Kidney glomerular epithelial cell (primary cell): ENCODE results near the gene S100A13.
"Not testable (repeated sequence)": the region's sequence is repeated elsewhere in the genome, so short reads cannot be mapped to it uniquely, and the experiment has no call there.

Experiments
- DNase-seq: peaks from one replicate; lab custom pipeline; 2025; lab: John Stamatoyannopoulos, UW

S100A13 gene

DNA sequence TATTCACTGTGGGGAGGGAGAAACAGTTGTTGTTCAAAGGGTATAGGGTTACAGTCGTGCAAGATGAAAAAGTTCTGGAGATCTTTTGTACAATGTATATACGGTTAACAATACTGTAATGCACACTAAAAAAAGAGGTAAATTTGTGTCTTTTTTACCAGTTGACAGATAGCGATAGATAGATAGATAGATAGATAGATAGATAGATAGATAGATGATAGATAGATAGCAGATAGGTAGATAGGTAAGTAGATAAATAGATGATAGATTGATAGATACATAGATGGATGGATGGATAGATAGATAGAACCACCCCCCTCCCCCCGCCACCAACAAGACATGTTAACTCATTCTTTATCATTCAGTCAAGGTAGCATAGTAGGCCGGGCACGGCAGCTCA is 24.6 kb downstream of the S100A13 start:
- no peak for DNase-seq

DNA sequence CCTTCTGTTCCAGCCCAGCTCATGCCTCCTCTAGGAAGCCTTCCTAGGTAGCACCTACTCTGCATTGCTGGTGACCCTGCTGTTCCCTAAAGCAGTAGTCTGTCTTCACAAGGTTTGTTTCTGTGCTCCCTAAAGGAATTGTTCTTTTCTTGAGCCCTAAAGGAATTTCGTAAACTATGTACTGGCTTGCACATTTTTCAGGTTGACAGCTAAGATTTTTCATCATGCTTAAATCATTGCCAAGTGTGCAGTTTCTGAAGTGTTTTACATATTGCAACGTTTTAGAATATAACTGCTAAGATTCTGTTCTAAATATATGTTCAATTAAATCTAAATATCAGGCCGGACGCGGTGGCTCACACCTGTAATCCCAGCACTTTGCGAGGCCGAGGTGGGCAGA is 27.5 kb downstream of the S100A13 start:
- no peak for DNase-seq

DNA sequence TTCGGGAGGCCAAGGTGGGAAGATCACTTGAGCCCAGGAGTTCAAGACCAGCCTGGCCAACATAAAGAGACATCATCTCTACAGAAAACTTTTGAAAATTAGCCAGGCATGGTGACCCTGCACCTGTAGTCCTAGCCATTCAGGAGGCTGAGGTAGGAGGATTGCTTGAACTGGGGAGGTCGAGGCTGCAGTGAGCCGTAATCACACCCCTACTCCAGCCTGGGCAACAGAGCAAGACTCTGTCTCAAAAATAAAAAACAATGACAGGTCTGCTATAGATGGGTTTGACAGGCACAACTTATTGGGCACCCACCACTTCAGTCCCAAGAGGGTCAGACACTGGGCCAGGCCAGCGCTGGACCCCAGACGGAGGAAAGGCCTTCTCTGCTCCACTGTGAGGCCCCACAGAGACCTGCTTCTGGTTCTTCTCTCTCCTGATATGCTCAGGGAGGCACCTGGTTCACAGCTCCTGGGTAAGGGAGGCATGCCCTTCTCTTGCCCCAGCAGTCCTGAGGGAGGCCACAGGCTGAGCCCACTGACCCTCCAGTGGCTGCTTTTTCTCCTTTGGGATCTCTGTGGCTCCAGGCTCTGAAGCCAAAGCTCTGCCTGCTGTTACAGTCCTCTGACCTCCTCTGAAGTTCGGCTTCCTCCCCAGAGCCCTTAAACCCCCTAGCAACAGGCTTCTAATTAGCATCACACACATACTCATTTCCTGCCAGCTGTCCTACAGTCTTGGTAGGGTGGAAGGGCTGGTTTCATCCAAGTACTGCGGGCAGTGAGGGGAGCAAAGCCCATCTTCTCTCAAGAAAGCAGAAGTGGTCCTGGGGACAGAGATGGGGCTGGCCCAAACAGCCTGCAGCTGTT is 28.8 kb downstream of the S100A13 start:
- no peak for DNase-seq

GRCh38 chr1:153597206-153597605 is 30.1 kb downstream of the S100A13 start:
- peak; percentile 20 for DNase-seq

DNA sequence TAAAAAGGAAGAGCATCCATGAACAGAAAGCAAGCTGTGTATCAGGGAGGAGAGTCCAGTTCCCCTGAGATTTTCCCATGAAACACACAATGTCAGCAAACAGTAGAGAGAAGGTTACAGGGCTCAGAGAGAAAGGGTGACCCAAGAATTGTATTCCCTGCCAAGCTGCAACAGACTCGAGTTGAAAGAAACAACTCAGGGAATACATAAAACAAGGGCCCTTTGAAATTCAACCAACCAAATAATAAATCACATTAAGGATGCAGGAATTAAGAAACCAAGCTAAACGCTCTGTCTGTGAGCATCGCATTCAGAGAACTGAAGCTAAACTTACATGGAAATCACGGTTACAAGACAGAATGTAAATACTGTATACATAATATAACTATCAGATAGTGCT is 34.6 kb downstream of the S100A13 start:
- DNase-seq: no peak

GRCh38 chr1:153588482-153588881 is 38.8 kb downstream of the S100A13 start:
- no peak for DNase-seq

DNA sequence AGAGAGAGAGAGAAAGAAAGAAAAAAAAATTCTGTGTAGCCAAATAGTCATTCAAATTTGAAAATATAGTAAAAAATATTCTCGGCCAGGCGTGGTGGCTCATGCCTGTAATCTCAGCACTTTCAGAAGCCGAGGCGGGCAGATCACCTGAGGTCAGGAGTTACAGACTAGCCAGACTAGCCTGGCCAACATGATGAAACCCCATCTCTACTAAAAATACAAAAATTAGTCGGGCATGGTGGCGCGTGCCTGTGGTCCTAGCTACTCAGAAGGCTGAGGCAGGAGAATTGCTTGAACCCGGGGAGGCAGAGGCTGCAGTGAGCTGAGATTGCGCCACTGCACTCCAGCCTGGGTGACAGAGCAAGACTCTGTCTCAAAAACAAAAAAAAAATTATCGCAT is 39.3 kb downstream of the S100A13 start:
- DNase-seq: not testable (repeated sequence)

GRCh38 chr1:153587314-153587713 is 40.0 kb downstream of the S100A13 start:
- no peak for DNase-seq

GRCh38 chr1:153586347-153586746 is 41.0 kb downstream of the S100A13 start:
- DNase-seq: no peak

DNA sequence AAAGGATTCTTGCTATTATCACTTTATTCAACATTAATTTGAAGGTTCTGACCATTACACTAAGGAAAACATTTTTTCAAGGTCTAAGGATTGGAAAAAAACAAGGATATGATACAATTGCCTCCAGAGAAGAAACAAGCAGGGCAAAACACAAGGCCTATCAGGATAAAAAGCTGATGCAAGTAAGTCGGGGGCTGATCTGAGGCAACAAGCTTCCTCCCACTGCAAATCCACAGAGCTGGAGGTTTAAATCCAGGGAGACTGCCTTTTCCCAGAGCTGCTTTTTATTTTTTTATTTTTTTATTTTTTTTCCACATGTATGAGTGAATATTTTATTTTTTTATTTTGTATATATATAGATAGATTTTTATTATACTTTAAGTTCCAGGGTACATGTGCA is 42.3 kb downstream of the S100A13 start:
- no peak for DNase-seq

DNA sequence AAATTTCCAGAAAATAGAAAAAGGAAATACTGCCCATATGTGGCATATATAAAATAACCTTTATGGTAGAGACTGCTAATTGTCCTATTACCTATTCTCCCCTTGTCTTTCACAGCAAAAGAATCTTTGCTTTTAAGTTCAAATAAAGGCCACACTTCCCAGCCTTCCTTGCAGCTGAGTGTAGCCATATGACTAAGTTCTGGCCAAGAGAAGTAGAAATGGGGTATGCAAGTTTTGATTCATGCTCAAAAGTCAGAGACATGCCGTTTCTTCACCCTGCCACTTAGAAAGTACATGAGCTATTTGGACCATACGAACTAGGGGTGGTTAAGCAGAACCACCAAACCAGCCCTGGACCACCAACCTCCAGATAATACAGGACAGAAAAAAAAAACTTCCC is 43.3 kb downstream of the S100A13 start:
- DNase-seq: no peak

GRCh38 chr1:153583514-153583913 is 43.8 kb downstream of the S100A13 start:
- DNase-seq: not testable (repeated sequence)

- DNase-seq: not testable (repeated sequence)
Measured at GRCh38 chr1:153582836-153583235, 44.5 kb downstream of the S100A13 start.

DNA sequence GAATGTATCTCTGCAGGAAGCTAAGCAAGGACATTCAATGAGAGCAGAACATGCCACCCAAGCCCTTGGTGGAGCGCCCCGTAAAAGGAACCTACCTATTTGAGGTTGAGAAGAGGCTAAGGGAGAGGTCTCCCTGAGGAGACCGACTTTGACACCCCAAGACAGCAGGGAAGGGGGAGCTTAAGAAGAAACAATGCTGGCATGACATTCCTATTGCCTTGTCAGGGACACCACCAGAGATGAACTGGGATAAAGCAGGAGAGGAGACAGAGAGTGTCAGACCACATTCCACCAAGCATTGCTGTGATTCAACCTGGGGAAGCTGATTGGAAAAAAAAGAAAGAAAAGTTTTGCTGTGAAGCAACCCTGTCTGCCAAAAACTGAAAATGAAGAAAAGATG is 48.4 kb downstream of the S100A13 start:
- no peak for DNase-seq

- DNase-seq: peak; percentile 51
Measured at GRCh38 chr1:153578490-153578889, 48.8 kb downstream of the S100A13 start.

DNA sequence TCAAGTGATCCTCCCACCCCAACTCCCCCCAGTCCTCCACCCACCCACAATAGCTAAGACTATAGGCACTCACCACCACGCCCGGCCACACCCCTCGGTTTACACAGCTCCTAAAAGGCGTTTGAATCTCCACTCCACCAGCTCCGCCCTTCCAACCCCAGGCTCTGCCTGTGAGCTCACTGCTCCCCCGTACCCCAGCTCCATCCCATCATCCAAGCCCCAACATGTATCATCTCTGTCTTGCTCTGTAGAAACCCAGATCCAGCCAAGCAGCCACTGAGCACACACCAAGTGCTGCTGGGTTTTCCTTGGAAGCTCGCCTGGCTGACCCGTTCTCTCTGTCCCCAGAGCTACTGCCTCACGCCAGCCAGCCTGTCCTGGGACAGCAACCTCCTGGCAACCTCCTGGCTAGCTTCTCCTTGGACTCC is 49.7 kb downstream of the S100A13 start:
- no peak for DNase-seq

DNA sequence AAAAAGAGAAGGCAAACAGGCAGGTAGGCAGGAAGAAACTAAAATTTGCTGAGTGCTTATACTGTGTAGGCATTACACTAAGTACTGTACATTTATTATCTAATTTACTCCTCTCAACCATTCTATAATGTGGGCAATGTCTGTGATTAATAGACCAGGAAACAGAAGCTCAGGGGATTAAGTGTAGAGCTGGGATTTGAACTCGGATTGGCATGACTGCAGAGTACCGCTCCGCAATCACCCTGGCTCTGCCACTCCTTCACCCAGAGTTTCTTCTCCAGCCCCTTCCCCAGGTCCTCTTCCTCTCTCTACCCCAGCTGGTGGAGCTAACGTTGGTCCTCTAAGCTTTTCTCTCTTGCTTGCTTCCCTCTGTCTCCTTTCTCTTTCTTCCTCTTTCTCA is 50.2 kb downstream of the S100A13 start:
- no peak for DNase-seq

- DNase-seq: not testable (repeated sequence)
Measured at GRCh38 chr1:153575497-153575896, 51.8 kb downstream of the S100A13 start.

DNA sequence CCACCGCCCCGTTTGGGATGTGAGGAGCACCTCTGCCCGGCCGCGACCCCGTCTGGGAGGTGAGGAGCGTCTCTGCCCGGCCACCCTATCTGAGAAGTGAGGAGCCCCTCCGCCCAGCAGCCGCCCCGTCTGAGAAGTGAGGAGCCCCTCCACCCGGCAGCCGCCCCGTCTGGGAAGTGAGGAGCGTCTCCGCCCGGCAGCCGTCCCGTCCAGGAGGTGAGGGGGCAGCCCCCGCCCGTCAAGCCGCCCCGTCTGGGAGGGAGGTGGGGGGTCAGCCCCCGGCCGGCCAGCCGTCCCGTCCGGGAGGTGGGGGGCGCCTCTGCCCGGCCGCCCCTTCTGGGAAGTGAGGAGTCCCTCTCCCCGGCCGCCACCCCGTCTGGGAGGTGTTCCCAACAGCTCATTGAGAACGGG is 52.2 kb downstream of the S100A13 start:
- DNase-seq: not testable (repeated sequence)

DNA sequence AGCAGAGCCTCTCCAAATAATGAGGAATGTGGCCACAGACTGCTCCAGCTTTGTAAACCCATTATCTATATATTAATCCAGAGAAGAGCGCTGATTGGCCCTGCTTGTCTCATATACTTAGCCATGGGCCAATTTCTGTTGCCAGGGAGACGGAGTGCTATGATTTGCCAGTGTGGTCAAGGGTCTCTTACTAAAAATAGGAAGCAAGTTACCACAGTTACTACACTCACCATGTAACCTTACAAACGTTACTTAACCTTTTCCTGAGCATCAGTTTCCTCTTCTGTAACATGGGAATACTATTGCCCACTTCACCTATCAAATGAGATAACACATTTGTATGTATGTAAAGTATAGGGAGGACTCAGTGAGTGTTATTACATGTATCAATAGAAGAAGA is 54.0 kb downstream of the S100A13 start:
- no peak for DNase-seq

DNA sequence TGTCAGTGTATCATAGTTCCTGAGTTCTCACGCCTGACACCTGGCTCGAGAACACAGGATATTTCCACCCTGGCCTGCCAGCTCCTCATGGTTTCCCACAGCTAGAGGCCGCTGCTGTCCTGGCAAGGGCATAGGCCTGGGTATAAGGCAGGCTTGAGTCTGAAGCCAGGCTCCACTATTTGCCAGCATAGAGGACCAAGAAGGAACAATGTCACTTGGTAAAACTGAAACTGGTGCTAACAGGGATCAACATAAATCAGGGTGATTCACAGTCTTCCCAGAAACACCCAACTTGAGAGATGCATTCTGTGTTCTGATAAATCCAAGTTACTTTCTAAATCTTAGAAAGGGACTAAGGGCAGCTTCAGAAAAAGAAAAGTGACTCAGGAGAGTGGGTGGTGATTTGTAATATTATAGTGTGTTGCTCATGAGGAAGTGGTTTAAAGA is 54.7 kb downstream of the S100A13 start:
- DNase-seq: peak; percentile 90

DNA sequence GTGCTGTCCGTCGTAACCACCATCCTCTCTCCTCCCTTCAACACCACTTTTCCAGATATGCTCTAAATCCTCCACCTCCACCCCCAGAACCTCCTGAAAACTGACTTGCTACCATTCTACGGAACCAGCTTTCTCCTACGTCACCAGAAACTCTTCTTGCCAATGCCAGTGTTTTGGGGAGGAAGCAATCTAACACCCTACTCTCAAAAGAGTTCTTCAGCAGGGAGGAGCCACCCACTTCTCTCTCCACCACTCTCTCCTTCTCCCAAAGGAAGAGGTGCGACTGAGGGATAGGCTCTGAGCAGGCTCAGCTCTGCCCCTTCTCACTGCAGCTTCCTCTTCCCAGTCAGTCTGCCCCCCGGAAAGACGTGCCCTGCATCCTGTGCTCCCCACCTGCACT is 55.6 kb downstream of the S100A13 start:
- DNase-seq: no peak

- DNase-seq: no peak
Measured at GRCh38 chr1:153570874-153571273, 56.4 kb downstream of the S100A13 start.

GRCh38 chr1:153569465-153569864 is 57.8 kb downstream of the S100A13 start:
- no peak for DNase-seq
